NCI-H1048 (cell line): ENCODE data around the gene ZNF296.

Experiments used
- DNase-seq: peaks from one replicate; lab custom pipeline; 2025; lab: John Stamatoyannopoulos, UW

The ZNF296 gene

GRCh38 chr19:45103156-45103507, 26.9 kb upstream of the ZNF296 start:
- DNase-seq: no peak

GRCh38 chr19:45102481-45102880, 26.2 kb upstream of the ZNF296 start:
- no peak for DNase-seq

GRCh38 chr19:45101806-45102205, 25.5 kb upstream of the ZNF296 start:
- no peak for DNase-seq

GRCh38 chr19:45100846-45101252, 24.6 kb upstream of the ZNF296 start:
- no peak for DNase-seq

- DNase-seq: no peak
Observed at GRCh38 chr19:45100201-45100600, 23.9 kb upstream of the ZNF296 start.

- no peak for DNase-seq
Observed at GRCh38 chr19:45099467-45100191, 23.4 kb upstream of the ZNF296 start.

- DNase-seq: no peak
Observed at GRCh38 chr19:45098521-45099466, 22.5 kb upstream of the ZNF296 start.

- no peak for DNase-seq
Observed at GRCh38 chr19:45097776-45098520, 21.7 kb upstream of the ZNF296 start.

GRCh38 chr19:45097450-45097775, 21.1 kb upstream of the ZNF296 start:
- DNase-seq: no peak

GRCh38 chr19:45096700-45097099, 20.4 kb upstream of the ZNF296 start:
- DNase-seq: no peak

- DNase-seq: no peak
Observed at GRCh38 chr19:45095496-45096413, 19.5 kb upstream of the ZNF296 start.

- DNase-seq: no peak
Observed at GRCh38 chr19:45094707-45095106, 18.4 kb upstream of the ZNF296 start.

- no peak for DNase-seq
Observed at GRCh38 chr19:45094137-45094536, 17.9 kb upstream of the ZNF296 start.

GRCh38 chr19:45092747-45093678, 16.7 kb upstream of the ZNF296 start, which contains the start of gene PPP1R37:
PPP1R37 (plus strand) TSS chr19:45093179; CDS start chr19:45093326, 147 bp downstream.
- DNase-seq: peak; percentile 91

- peak; percentile 98 for DNase-seq
Observed at GRCh38 chr19:45091031-45091923, 15.0 kb upstream of the ZNF296 start.

GRCh38 chr19:45090606-45091005, 14.3 kb upstream of the ZNF296 start:
- DNase-seq: no peak

GRCh38 chr19:45090034-45090433, 13.8 kb upstream of the ZNF296 start:
- DNase-seq: no peak

- DNase-seq: no peak
Observed at GRCh38 chr19:45087531-45087930, 11.3 kb upstream of the ZNF296 start.

- no peak for DNase-seq
Observed at GRCh38 chr19:45086480-45086879, 10.2 kb upstream of the ZNF296 start.
